Raji (cell line): ENCODE data around the gene KRTAP10-4.

Experiments
- POLR2A ChIP-seq: IDR thresholded peaks from 2 replicates; pipeline ENCODE4 v1.6.1; 2011; ENCODE audit warnings: low read depth, low read length, control low read depth; ENCODE audit not compliant: insufficient read depth

Gene KRTAP10-4

GRCh38 chr21:44531606-44532564, 41.6 kb upstream of the KRTAP10-4 start:
- TF ChIP-seq POLR2A, result no peak

- no peak for TF ChIP-seq POLR2A
These were observed 40.8 kb upstream of the KRTAP10-4 start for GRCh38 chr21:44532712-44533111.

- TF ChIP-seq POLR2A, result no peak
These were observed 40.2 kb upstream of the KRTAP10-4 start for GRCh38 chr21:44533121-44533890.

DNA sequence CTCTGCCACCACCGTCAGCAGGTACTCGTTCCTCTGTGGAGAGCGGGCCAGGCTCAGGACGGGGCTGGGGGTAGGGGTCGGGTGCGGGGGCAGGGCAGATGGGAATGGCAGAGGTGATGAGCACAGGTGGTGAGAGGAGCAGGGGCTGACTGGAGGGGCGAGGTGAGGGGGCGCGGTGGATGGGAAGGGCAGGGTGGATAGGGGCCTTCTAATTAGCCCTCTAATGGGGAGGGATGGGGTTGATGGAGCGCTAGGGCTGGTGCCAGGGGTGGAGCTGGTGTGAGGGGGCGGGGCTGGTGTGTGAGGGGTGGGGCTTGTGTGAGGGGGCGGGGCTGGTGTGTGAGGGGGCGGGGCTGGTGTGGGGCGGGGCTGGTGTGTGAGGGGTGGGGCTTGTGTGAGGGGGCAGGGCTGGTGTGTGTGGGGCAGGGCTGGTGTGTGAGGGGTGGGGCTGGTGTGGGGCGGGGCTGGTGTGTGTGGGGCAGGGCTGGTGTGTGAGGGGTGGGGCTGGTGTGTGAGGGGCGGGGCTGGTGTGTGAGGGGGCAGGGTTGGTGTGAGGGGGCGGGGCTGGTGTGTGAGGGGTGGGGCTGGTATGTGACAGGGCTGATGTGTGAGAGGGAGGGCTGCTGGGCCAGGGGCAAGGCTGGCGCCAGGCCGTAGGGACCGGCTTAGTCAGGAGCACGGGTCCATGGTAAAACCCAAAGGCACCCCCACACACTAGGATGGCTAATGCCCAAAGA, 39.5 kb upstream of the KRTAP10-4 start:
- TF ChIP-seq POLR2A, result no peak

GRCh38 chr21:44534688-44535087, 38.8 kb upstream of the KRTAP10-4 start:
- TF ChIP-seq POLR2A, result no peak

DNA sequence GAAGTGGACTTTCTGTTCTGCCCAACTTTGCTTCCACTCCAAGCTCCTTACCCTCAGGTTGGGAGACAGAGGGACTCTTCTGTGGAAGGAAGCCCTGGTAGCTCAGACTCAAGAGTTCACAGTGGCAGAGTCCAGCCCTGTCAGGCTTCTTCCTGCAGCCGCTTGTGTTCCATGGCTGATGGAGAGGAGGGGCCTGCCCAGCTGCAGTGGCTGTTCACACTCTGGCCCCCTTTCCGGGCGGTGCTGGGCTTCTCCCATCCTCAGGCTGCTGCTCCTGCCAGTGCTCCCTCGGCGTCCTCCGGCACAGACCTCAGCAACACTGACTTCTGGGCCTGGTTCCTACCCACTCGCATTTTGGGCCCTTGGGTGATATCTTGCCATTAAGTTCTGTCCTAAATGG, 37.6 kb upstream of the KRTAP10-4 start:
- TF ChIP-seq POLR2A, result no peak

DNA sequence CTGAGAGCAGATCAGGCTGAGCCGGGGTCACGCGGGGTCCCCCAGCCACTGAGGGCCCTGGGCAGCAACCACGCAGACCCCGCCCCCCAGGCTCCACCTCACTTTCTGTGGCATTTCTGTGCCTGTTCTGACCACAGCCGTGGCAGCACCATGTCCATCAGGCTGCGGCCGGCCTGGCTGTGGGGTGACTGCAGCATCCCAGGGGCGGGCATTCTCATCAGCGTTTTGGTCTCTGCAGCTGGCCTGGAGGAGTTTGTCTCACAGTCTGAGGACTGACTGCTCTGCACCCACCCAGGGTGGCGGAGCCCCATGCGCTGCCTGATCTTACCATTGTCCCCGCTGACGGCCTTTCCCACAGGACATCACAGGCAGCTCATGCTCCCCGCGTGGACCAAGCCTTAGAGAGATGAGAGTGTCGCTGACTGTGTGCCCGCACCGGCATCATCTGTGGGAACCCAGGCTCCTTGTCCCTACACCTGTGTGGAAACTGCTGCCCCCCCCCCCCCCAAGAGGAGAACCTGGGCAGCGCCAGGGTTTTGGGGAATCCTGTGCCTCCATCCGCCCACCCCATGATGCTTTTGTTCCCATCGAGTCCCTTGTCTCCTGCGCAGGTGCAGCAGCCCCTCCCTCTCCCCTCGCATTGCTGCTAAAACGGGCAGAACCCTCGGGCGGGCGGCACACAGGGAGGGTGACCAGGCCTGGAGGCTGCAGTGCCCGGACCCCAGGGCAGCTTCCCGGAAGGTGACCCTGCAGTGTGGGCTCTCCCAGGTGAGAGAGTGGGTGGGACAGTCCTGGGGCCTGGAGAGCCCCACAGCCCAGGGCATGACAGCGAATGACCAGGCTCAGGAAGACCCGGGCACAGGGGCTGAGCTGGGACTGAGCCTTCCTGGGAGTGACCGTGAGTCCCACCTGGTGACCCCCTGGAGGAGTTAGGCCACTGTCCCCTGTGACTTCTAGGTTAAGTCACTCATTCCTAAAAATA, 35.3 kb upstream of the KRTAP10-4 start:
- TF ChIP-seq POLR2A, result no peak

DNA sequence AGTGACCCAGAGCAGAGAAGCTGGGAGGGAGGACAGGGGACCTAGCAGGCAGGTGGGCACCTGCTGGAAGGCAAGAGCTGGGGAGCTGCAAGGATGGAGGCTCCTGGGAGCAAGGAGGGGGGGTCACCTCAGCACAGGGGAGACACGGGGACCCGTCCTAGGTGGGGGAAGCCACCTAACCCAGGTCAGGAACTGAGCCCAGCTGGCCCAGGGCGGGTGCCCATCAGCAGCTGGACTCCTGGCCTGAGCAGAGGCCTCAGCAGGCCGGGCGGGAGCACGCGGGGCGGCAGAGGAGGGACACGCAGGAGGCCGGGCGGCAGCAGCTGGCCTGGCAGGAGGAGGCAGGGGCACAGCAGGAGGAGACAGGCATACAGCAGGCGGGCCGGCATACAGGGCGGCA, 34.5 kb upstream of the KRTAP10-4 start:
- no peak for TF ChIP-seq POLR2A

DNA sequence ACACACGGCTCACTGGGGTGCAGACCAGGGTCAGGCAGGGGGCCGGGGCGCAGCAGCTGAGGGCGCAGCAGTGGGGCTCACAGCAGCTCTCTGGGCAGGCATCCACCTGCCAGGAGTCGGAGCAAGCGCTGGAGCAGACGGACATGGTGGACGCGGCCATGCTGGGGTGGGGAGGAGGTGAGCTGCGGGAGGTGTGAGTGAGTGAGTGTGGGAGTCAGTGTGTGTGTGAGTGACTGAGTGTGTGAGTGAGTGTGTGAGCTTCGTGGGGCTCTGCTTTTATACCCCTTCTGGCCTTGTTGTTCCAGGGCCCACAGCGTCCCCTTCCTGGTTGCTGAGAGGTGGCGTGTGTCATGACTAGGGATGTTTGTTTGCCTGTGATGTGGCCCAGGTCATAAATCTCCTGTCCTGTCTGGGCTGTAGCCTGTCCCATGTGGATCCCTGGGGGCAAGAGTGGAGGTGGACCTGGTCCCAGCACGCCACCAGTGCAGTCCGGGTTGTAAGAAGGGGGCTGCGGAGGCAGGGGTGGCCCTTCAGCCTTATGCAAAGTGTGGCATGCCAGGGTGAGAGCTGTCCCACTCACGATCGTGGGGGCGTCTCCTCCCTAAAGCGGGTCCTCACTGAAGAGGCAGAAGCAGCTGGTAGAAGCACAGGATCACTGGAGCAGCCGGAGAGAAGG, 33.4 kb upstream of the KRTAP10-4 start, which contains the start of gene KRTAP10-1:
KRTAP10-1 (minus strand) TSS at position 205 of the 676 bp plus-strand sequence; CDS start at position 160, 45 bp downstream.
- TF ChIP-seq POLR2A, result no peak

- no peak for TF ChIP-seq POLR2A
These were observed 32.7 kb upstream of the KRTAP10-4 start for GRCh38 chr21:44540741-44541288.

DNA sequence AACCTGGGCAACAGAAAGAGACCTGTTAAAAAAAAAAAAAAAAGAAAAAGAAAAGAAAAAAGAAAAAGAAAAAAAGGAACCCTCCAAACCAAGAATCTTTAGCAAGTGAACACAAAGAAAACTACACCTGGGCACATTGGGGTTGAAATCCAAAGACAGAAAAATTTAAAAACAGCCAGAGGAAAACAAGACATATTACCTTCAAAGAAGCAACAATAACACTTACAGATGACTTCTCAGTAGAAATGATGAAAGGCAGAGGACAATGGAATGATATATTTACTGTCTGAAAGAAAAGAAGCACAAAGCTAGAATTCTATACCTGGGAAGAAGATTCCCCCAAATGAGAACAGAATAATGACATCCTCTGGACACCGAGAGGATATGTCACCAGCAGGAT, 30.8 kb upstream of the KRTAP10-4 start:
- no peak for TF ChIP-seq POLR2A

GRCh38 chr21:44544566-44544965, 29.0 kb upstream of the KRTAP10-4 start:
- TF ChIP-seq POLR2A, result no peak

- no peak for TF ChIP-seq POLR2A
These were observed 25.7 kb upstream of the KRTAP10-4 start for GRCh38 chr21:44547656-44548331.
